ENCODE data around the gene MPND. TPM values are rescaled to one million over a fixed set of nuclear protein-coding genes. Genes with fewer than 3 reads are reported as not detected.

The MPND gene
- total and polyA plus RNA-seq, 2 of the 13 experiments (the other 11 are each of a cell fraction or from before 2014, with no cell fraction given) = 10.8 to 15.8 TPM

- TF ChIP-seq GLMP (CRISPR knock-in tag; IDR thresholded peaks at IDR 0.05; ENCODE audit: borderline replicate concordance) (no peak), ZMYM4 (CRISPR knock-in tag; IDR thresholded peaks at IDR 0.05) (no peak), ZIK1 (CRISPR knock-in tag; IDR thresholded peaks at IDR 0.05; ENCODE audit: borderline replicate concordance, low read depth) (no peak), ZNF451 (CRISPR knock-in tag; IDR thresholded peaks at IDR 0.05) (0 out of 2 replicates have a peak, but pooled peaks have one; percentile 2), SP1 (IDR thresholded peaks at IDR 0.05) (no peak), SP1 (CRISPR knock-in tag; IDR thresholded peaks at IDR 0.05) (peak; percentile 92), DZIP1 (CRISPR knock-in tag; IDR thresholded peaks at IDR 0.05) (no peak), ZNF556 (CRISPR knock-in tag; IDR thresholded peaks at IDR 0.05; ENCODE audit: borderline replicate concordance) (0 out of 2 replicates have a peak, but pooled peaks have one; percentile 20), MEIS1 (CRISPR knock-in tag; IDR thresholded peaks at IDR 0.05; ENCODE audit: borderline replicate concordance) (0 out of 2 replicates have a peak, but pooled peaks have one; percentile 25), ZNF101 (CRISPR knock-in tag; IDR thresholded peaks at IDR 0.05; ENCODE audit: borderline replicate concordance, low read depth) (no peak), ZNF468 (CRISPR knock-in tag; IDR thresholded peaks at IDR 0.05) (0 out of 2 replicates have a peak, but pooled peaks have one; percentile 27), PRMT3 (CRISPR knock-in tag; IDR thresholded peaks at IDR 0.05; ENCODE audit: borderline replicate concordance, low read depth) (no peak), ZNF713 (CRISPR knock-in tag; IDR thresholded peaks at IDR 0.05) (0 out of 2 replicates have a peak, but pooled peaks have one; percentile 72), MAFK (conservative IDR thresholded peaks at IDR 0.05 in 1 of 2, IDR thresholded peaks at IDR 0.05 in 1 of 2; ENCODE audit: low read length in 2 of 2) (no peak), JARID2 (CRISPR knock-in tag; IDR thresholded peaks at IDR 0.05; ENCODE audit: insufficient replicate concordance) (no peak), MBNL3 (CRISPR knock-in tag; conservative IDR thresholded peaks at IDR 0.05) (no peak), THYN1 (CRISPR knock-in tag; IDR thresholded peaks at IDR 0.05; ENCODE audit: borderline replicate concordance, low read depth) (no peak), DDIT3 (CRISPR knock-in tag; IDR thresholded peaks at IDR 0.05) (no peak), MIER2 (CRISPR knock-in tag; IDR thresholded peaks at IDR 0.05) (no peak), THAP7 (CRISPR knock-in tag; IDR thresholded peaks at IDR 0.05) (no peak), THAP11 (CRISPR knock-in tag; IDR thresholded peaks at IDR 0.05) (no peak; the same call in 1 of the 2 replicates), ZNF510 (CRISPR knock-in tag; IDR thresholded peaks at IDR 0.05; ENCODE audit: low read depth) (no peak), KAT8 (CRISPR knock-in tag; IDR thresholded peaks at IDR 0.05) (no peak), RXRA (CRISPR knock-in tag; IDR thresholded peaks at IDR 0.05) (no peak), KAT2B (IDR thresholded peaks at IDR 0.05; ENCODE audit: borderline replicate concordance, low read depth, low read length) (no peak)
Measured at GRCh38 chr19:4343370-4344307, at the start of gene MPND (continued).

Measured in HepG2 (cell line).